Naive B cell (primary cell): Measurements from ENCODE around the gene SEC62. TPM values are rescaled to one million over a fixed set of nuclear protein-coding genes. Genes with fewer than 3 reads are reported as not detected.

Source experiments
- ATAC-seq, 2 donors: fragments of 150-1000 bp; cut with Tn5 transposase; 2 replicates each; pipeline ENCODE4 v1.10.0; 2021; ENCODE audit warnings: low read depth in 2 of 2, mild to moderate bottlenecking in 2 of 2, moderate library complexity in 2 of 2
- DNase-seq: peaks from one replicate; pipeline ENCODE4 v3.0.0; 2022
- H3K27ac Mint-ChIP-seq, 6 donors: one replicate each; pipeline ENCODE4 v1.8.0; 2020 to 2022; ENCODE audit warnings: mild to moderate bottlenecking in 6 of 6, mixed read lengths in 6 of 6, moderate library complexity in 5 of 6, inconsistent platforms in 2 of 6
- H3K27me3 Mint-ChIP-seq, 3 donors: one replicate each; pipeline ENCODE4 v1.8.0; 2021 to 2022; ENCODE audit warnings: mixed read lengths in 3 of 3, mild to moderate bottlenecking in 1 of 3
- H3K36me3 Mint-ChIP-seq, 2 donors: one replicate each; pipeline ENCODE4 v1.8.0; 2020 to 2022; ENCODE audit warnings: mixed read lengths in 2 of 2, inconsistent platforms in 1 of 2, mild to moderate bottlenecking in 1 of 2
- H3K4me1 Mint-ChIP-seq, 3 donors: one replicate each; pipeline ENCODE4 v1.8.0; 2020 to 2022; ENCODE audit warnings: mixed read lengths in 3 of 3, inconsistent platforms in 1 of 3, mild to moderate bottlenecking in 1 of 3, moderate library complexity in 1 of 3
- H3K4me3 Mint-ChIP-seq, 8 donors: one replicate each; pipeline ENCODE4 v1.8.0; 2020 to 2022; ENCODE audit warnings: mild to moderate bottlenecking in 8 of 8, mixed read lengths in 8 of 8, moderate library complexity in 8 of 8, inconsistent platforms in 2 of 8
- H3K9me3 Mint-ChIP-seq, 7 donors: one replicate each; pipeline ENCODE4 v1.8.0; 2020 to 2022; ENCODE audit warnings: mixed read lengths in 7 of 7, mild to moderate bottlenecking in 5 of 7, inconsistent platforms in 2 of 7, moderate library complexity in 1 of 7
- polyA plus RNA-seq, 6 donors: library from polyadenylated mRNA; unstranded; fragments of 300-500 nt; fragmentation: Illumina TruSeq; gene quantifications; one replicate each; pipeline ENCODE4 v1.2.3, GENCODE V29; 2021; ENCODE audit warnings: low read depth in 6 of 6

SEC62 gene
- polyA plus RNA-seq, 6 donors from 2014 or later = 290 to 440 (median 404) TPM

DNA sequence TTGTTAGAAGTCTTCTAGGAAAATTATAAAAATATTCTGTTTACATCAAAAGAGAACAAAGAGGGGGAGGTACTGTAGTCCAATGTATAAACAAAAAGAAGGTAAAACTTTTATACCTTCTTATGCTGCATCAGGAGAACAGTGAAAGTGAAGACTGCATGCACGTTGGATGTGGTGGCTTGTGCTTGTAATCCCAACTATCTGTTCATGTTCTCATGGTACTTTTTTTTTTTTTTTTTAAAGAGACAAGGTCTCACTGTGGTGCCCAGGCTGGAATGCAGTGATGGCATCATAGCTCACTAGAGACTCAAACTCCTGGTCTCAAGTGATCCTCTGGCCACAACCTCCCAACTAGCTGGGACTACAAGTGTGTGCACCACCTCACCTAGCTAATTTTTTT is 4.2 kb downstream of the SEC62 start:
- DNase-seq (no peak), ATAC-seq (no peak)
- peak overlapping the region in 4 of 6 donors; percentile 49 to 84 (median 71) for H3K27ac Mint-ChIP-seq
- H3K4me1 Mint-ChIP-seq = peaks cover 56 to 83% (median 71%) of the 10 kb centered on the region in 3 donors
- peaks cover 18 to 22% of the 10 kb centered on the region in 2 donors for H3K36me3 Mint-ChIP-seq
- no peaks in the 10 kb centered on the region for H3K27me3 Mint-ChIP-seq
- no peaks in the 10 kb centered on the region for H3K9me3 Mint-ChIP-seq
- H3K4me3 Mint-ChIP-seq = peak overlapping the region in 6 of 8 donors; percentile 19 to 70 (median 30)

DNA sequence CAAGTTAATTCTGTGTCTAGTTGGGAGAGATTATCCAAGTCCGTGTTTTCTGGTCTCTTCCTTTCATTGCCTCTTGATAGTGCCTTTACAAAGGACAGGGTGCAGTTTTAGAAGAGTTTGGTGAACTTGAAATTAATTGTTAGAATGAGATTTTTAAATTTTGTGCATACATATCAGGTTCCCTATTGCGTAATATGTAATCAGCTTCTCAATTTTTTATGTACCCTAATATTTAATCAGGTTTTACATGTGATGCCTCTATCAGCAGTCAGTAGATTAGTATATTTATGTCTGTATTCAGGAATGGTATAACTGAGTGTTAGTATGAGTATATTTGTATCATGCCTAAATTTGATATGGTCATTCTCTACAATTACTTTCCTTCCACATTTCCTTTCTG is 4.9 kb downstream of the SEC62 start:
- H3K27me3 Mint-ChIP-seq = no peaks in the 10 kb centered on the region
- peaks cover 18 to 27% of the 10 kb centered on the region in 2 donors for H3K36me3 Mint-ChIP-seq
- H3K4me1 Mint-ChIP-seq = peaks cover 53 to 83% (median 71%) of the 10 kb centered on the region in 3 donors
- no peak for ATAC-seq
- H3K9me3 Mint-ChIP-seq = no peaks in the 10 kb centered on the region
- H3K4me3 Mint-ChIP-seq = peak overlapping the region in 7 of 8 donors; percentile 3 to 66 (median 29)
- no peak for DNase-seq
- H3K27ac Mint-ChIP-seq = peak overlapping the region in 5 of 6 donors; percentile 11 to 80 (median 55)

- Mint-ChIP-seq H3K4me3 (no peak overlapping the region), H3K36me3 (peaks cover 43 to 53% of the 10 kb centered on the region in 2 donors), H3K27me3 (no peaks in the 10 kb centered on the region), H3K4me1 (peaks cover 45 to 56% (median 53%) of the 10 kb centered on the region in 3 donors), H3K9me3 (no peaks in the 10 kb centered on the region), H3K27ac (peak overlapping the region in 5 of 6 donors; percentile 52 to 88 (median 66))
- ATAC-seq = no peak
- DNase-seq = no peak
Measured at GRCh38 chr3:169980055-169980454, 13.4 kb downstream of the SEC62 start.

GRCh38 chr3:169984292-169984691 is 17.7 kb downstream of the SEC62 start:
- DNase-seq (no peak), ATAC-seq (no peak)
- H3K27ac Mint-ChIP-seq = peak overlapping the region in 5 of 6 donors; percentile 3 to 97 (median 75)
- H3K27me3 Mint-ChIP-seq = no peaks in the 10 kb centered on the region
- H3K4me3 Mint-ChIP-seq = no peak overlapping the region
- H3K9me3 Mint-ChIP-seq = no peaks in the 10 kb centered on the region
- peaks cover 35 to 48% of the 10 kb centered on the region in 2 donors for H3K36me3 Mint-ChIP-seq
- H3K4me1 Mint-ChIP-seq = peaks cover 31 to 40% (median 35%) of the 10 kb centered on the region in 3 donors

DNA sequence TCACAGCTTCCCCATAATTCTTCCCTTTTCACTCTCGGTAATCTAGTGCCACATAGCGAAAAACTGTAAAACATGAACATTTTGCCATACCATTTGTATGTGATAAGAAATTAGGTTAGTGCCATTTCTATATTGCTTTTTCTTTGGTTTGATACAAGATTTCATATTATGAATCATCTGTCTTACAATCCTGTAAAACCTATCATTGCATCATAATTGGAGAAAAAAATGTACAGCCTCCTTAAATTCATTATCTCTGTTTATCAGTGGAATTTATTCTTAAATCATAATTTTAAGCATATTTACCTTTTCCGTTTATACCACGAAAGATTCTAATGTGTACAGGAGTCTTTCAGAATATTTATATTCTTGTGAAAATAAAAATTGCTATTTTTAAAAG is 23.8 kb downstream of the SEC62 start:
- H3K4me1 Mint-ChIP-seq = peaks cover 7 to 10% (median 7%) of the 10 kb centered on the region in 3 donors
- no peak overlapping the region for H3K4me3 Mint-ChIP-seq
- H3K27me3 Mint-ChIP-seq = no peaks in the 10 kb centered on the region
- DNase-seq = no peak
- H3K27ac Mint-ChIP-seq = peak overlapping the region in 2 of 6 donors; percentile 19 to 55
- ATAC-seq = no peak
- H3K9me3 Mint-ChIP-seq = no peaks in the 10 kb centered on the region
- peaks cover 11 to 18% of the 10 kb centered on the region in 2 donors for H3K36me3 Mint-ChIP-seq

- no peaks in the 10 kb centered on the region for H3K9me3 Mint-ChIP-seq
- peak overlapping the region in 3 of 6 donors; percentile 32 to 43 (median 39) for H3K27ac Mint-ChIP-seq
Measured at GRCh38 chr3:169992156-169992555, 25.5 kb downstream of the SEC62 start.

DNA sequence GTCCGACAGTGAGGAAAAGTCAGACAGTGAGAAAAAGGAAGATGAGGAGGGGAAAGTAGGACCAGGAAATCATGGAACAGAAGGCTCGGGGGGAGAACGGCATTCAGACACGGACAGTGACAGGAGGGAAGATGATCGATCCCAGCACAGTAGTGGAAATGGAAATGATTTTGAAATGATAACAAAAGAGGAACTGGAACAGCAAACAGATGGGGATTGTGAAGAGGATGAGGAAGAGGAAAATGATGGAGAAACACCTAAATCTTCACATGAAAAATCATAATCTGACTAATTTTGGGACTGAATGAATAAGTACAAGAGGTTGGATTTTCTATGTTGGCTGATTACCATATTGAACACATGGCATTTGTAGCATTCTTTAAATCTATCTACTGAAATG is 26.2 kb downstream of the SEC62 start:
- Mint-ChIP-seq H3K4me3 (no peak overlapping the region), H3K27ac (peak overlapping the region in 4 of 6 donors; percentile 32 to 92 (median 52)), H3K27me3 (no peaks in the 10 kb centered on the region), H3K4me1 (peaks cover 11 to 15% (median 13%) of the 10 kb centered on the region in 3 donors), H3K9me3 (no peaks in the 10 kb centered on the region), H3K36me3 (peaks cover 10 to 18% of the 10 kb centered on the region in 2 donors)
- DNase-seq (no peak), ATAC-seq (no peak)

More at GRCh38 chr3:169992156-169992555, 25.5 kb downstream of the SEC62 start:
- Mint-ChIP-seq H3K4me3 (no peak overlapping the region), H3K27me3 (no peaks in the 10 kb centered on the region), H3K36me3 (peaks cover 10 to 18% of the 10 kb centered on the region in 2 donors), H3K4me1 (peaks cover 11 to 15% (median 13%) of the 10 kb centered on the region in 3 donors)
- no peak for DNase-seq
- no peak for ATAC-seq

DNA sequence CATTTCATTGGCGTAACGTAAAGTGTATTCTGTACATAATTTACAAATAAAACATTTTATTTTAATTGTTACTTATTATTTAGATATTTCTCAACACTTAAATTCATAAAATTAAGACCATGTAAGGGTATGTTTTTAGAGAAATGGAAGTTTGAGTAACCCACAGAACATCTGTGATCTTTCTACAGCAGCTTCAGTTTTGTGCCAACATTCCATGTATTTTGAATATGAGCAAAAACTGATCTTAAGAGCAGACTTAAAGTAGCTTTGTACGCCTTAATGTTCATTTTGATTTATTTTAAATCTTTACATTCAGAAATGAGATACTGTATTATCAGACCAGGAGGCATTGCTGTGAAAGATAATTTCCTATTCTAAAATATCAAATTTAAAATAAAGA is 27.2 kb downstream of the SEC62 start:
- DNase-seq (no peak), ATAC-seq (no peak)
- Mint-ChIP-seq H3K4me1 (peaks cover 16 to 18% (median 17%) of the 10 kb centered on the region in 3 donors), H3K4me3 (no peak overlapping the region), H3K27ac (no peak overlapping the region), H3K9me3 (no peaks in the 10 kb centered on the region), H3K36me3 (peaks cover 10 to 18% of the 10 kb centered on the region in 2 donors), H3K27me3 (no peaks in the 10 kb centered on the region)

- peaks cover 9 to 21% of the 10 kb centered on the region in 2 donors for H3K36me3 Mint-ChIP-seq
- ATAC-seq (no peak), DNase-seq (no peak)
- H3K4me3 Mint-ChIP-seq = no peak overlapping the region
- H3K4me1 Mint-ChIP-seq = peaks cover 33 to 39% (median 37%) of the 10 kb centered on the region in 3 donors
- H3K27me3 Mint-ChIP-seq = no peaks in the 10 kb centered on the region
- peak overlapping the region in 1 of 6 donors; percentile 60 for H3K27ac Mint-ChIP-seq
- peaks cover 0 to 2% (median 0%) of the 10 kb centered on the region in 7 donors for H3K9me3 Mint-ChIP-seq
Measured at GRCh38 chr3:169996063-169996462, 29.5 kb downstream of the SEC62 start.

DNA sequence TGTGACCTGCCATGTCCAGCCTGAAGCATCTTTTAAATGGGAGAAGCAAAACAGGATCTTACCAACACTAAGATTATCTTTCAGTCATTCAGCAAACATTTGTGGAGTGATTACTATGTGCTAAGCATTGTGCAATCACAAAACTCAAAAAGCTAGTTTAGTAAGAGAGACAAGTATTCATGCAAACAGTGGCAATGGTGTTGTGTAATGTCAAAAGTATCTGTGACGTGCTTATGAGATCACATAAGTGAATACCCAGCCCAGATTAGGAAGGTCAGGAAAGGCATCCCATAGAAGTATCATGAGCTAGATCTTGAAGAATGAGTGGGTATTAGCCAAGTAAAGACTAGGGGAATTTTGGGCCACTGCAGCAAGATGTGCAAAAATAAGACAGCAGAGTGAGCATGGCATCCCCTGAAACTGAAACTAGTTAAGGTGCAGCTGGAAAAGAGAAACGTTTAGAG is 32.1 kb downstream of the SEC62 start:
- H3K9me3 Mint-ChIP-seq = peaks cover 0 to 2% (median 0%) of the 10 kb centered on the region in 7 donors
- H3K4me1 Mint-ChIP-seq = peaks cover 47 to 58% (median 56%) of the 10 kb centered on the region in 3 donors
- DNase-seq (no peak), ATAC-seq (peak; percentile 54 to 67)
- H3K36me3 Mint-ChIP-seq = peaks cover 0 to 6% of the 10 kb centered on the region in 2 donors
- peak overlapping the region in 3 of 8 donors; percentile 4 to 57 (median 55) for H3K4me3 Mint-ChIP-seq
- no peaks in the 10 kb centered on the region for H3K27me3 Mint-ChIP-seq
- peak overlapping the region; percentile 1 to 93 (median 64) for H3K27ac Mint-ChIP-seq

GRCh38 chr3:169999433-169999832 is 32.8 kb downstream of the SEC62 start:
- peak overlapping the region in 2 of 8 donors; percentile 3 to 57 for H3K4me3 Mint-ChIP-seq
- H3K9me3 Mint-ChIP-seq = peaks cover 0 to 2% (median 0%) of the 10 kb centered on the region in 7 donors
- DNase-seq (no peak), ATAC-seq (no peak)
- H3K27me3 Mint-ChIP-seq = no peaks in the 10 kb centered on the region
- H3K27ac Mint-ChIP-seq = peak overlapping the region in 5 of 6 donors; percentile 49 to 93 (median 63)
- H3K36me3 Mint-ChIP-seq = peaks cover 0 to 6% of the 10 kb centered on the region in 2 donors
- peaks cover 52 to 65% (median 62%) of the 10 kb centered on the region in 3 donors for H3K4me1 Mint-ChIP-seq

DNA sequence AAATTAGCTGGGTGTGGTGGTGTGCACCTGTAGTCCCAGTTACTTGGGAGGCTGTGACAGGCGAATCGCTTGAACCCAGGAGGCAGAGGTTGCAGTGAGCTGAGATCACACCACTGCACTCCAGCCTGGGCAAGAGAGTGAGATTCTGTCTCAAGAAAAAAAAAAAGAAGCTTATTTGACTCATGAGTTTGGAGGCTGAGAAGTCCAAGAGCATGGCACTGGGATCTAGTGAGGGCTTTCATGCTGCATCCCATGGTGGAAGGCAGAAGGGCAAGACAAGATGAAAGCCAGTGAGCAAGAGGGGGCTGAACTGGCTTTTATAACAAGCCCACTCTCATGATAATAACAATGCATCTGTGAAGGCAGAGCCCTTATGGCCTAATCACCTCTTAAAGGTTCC is 33.4 kb downstream of the SEC62 start:
- H3K4me1 Mint-ChIP-seq = peaks cover 58 to 72% (median 62%) of the 10 kb centered on the region in 3 donors
- H3K4me3 Mint-ChIP-seq = no peak overlapping the region
- H3K36me3 Mint-ChIP-seq = peaks cover 0 to 6% of the 10 kb centered on the region in 2 donors
- peaks cover 0 to 2% (median 0%) of the 10 kb centered on the region in 7 donors for H3K9me3 Mint-ChIP-seq
- DNase-seq = no peak
- no peak for ATAC-seq
- H3K27ac Mint-ChIP-seq = peak overlapping the region in 4 of 6 donors; percentile 42 to 80 (median 57)
- H3K27me3 Mint-ChIP-seq = no peaks in the 10 kb centered on the region

DNA sequence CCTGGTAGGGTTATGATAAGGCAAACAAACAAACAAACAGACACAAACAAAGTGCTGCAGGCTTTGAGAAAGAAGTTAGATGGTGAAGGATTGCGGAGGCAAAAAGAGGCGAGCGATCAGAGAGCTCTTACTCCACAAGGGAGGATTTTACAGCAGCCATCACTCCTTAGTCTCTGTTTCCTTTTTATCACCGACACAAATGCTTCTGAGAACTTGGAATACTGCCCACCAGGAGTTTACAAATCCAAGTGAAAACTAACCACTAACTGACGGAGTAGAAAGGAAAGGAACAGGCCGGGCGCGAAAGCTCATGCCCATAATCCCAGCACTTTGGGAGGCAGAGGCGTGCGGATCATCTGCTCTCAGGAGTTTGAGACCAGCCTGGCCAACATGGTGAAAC is 35.6 kb downstream of the SEC62 start:
- peaks cover 0 to 4% (median 0%) of the 10 kb centered on the region in 7 donors for H3K9me3 Mint-ChIP-seq
- H3K27ac Mint-ChIP-seq = peak overlapping the region in 5 of 6 donors; percentile 77 to 90 (median 87)
- DNase-seq = no peak
- peak overlapping the region; percentile 22 to 87 (median 76) for H3K4me3 Mint-ChIP-seq
- H3K27me3 Mint-ChIP-seq = no peaks in the 10 kb centered on the region
- peaks cover 0 to 13% of the 10 kb centered on the region in 2 donors for H3K36me3 Mint-ChIP-seq
- no peak for ATAC-seq
- peaks cover 70 to 82% (median 75%) of the 10 kb centered on the region in 3 donors for H3K4me1 Mint-ChIP-seq

- H3K27me3 Mint-ChIP-seq = no peaks in the 10 kb centered on the region
- ATAC-seq (peak; percentile 54 to 64), DNase-seq (peak; percentile 22)
- peaks cover 0 to 13% of the 10 kb centered on the region in 2 donors for H3K36me3 Mint-ChIP-seq
- H3K9me3 Mint-ChIP-seq = peaks cover 0 to 4% (median 0%) of the 10 kb centered on the region in 7 donors
- peak overlapping the region; percentile 77 to 92 (median 87) for H3K27ac Mint-ChIP-seq
- peak overlapping the region; percentile 13 to 87 (median 76) for H3K4me3 Mint-ChIP-seq
- H3K4me1 Mint-ChIP-seq = peaks cover 71 to 86% (median 77%) of the 10 kb centered on the region in 3 donors
Measured at GRCh38 chr3:170002879-170003278, 36.3 kb downstream of the SEC62 start.
